Fibroblast of lung (primary cell): ENCODE results near the gene ILF2. TPM values are rescaled to one million over a fixed set of nuclear protein-coding genes. Genes with fewer than 3 reads are reported as not detected.

Experiments used
- DNase-seq, 2 donors: peaks; one replicate each; pipeline versions ENCODE4 v3.0.0 to v3.0.0-alpha.2; 2010; ENCODE audit warnings: low read depth in 2 of 2
- H2AFZ ChIP-seq: 2 replicates; pipeline ENCODE4 v1.5.1; 2012; ENCODE audit warnings: low read length, control low read depth, inconsistent platforms
- H3K27ac ChIP-seq: 2 replicates; pipeline ENCODE4 v1.5.1; 2011; ENCODE audit warnings: low read length, control low read depth; ENCODE audit not compliant: insufficient read depth
- H3K27me3 ChIP-seq: 2 replicates; pipeline ENCODE4 v1.5.1; 2011; ENCODE audit warnings: mild to moderate bottlenecking, low read length; ENCODE audit not compliant: control insufficient read depth, insufficient read depth
- H3K36me3 ChIP-seq: 2 replicates; pipeline ENCODE4 v1.5.1; 2011; ENCODE audit warnings: low read length; ENCODE audit not compliant: control insufficient read depth, insufficient read depth
- H3K4me1 ChIP-seq: 2 replicates; pipeline ENCODE4 v1.5.1; 2011; ENCODE audit warnings: low read length; ENCODE audit not compliant: control insufficient read depth, insufficient read depth; ENCODE audit errors: extremely low read depth
- H3K4me2 ChIP-seq: 2 replicates; pipeline ENCODE4 v1.5.1; 2011; ENCODE audit warnings: low read length, control low read depth; ENCODE audit not compliant: insufficient read depth; ENCODE audit errors: extremely low read depth
- H3K4me3 ChIP-seq, 4 experiments: fragments of 200-600 bp in 1 of 4; sonication (generic) in 1 of 4; replicated peaks in 1 of 4; 2 replicates each; pipeline ENCODE4 v1.5.1; 2011 to 2016; ENCODE audit warnings: low read length in 4 of 4, low read depth in 3 of 4, mild to moderate bottlenecking in 3 of 4, control low read depth in 2 of 4, inconsistent platforms in 1 of 4, mixed read lengths in 1 of 4; ENCODE audit not compliant: insufficient read depth in 1 of 4; ENCODE audit errors: control extremely low read depth in 1 of 4
- H3K79me2 ChIP-seq: 2 replicates; pipeline ENCODE4 v1.5.1; 2012; ENCODE audit warnings: mild to moderate bottlenecking, low read length, inconsistent platforms; ENCODE audit not compliant: control insufficient read depth, insufficient read depth
- H3K9ac ChIP-seq: 2 replicates; pipeline ENCODE4 v1.5.1; 2011; ENCODE audit warnings: mild to moderate bottlenecking, low read length, control low read depth; ENCODE audit not compliant: insufficient read depth
- H3K9me3 ChIP-seq: 2 replicates; pipeline ENCODE4 v1.5.1; 2012; ENCODE audit warnings: low read depth, low read length; ENCODE audit not compliant: control insufficient read depth, insufficient read depth
- H4K20me1 ChIP-seq: 2 replicates; pipeline ENCODE4 v1.5.1; 2011; ENCODE audit warnings: low read length; ENCODE audit not compliant: control insufficient read depth, insufficient read depth; ENCODE audit errors: extremely low read depth
- CTCF ChIP-seq, 2 donors: IDR thresholded peaks in 1 of 2; conservative IDR thresholded peaks in 1 of 2; 1 replicate in 1 of 2; 2 replicates in 1 of 2; pipeline ENCODE4 v1.5.1; 2011 to 2012; ENCODE audit warnings: low read length in 2 of 2, control low read depth in 1 of 2, inconsistent platforms in 1 of 2, low read depth in 1 of 2, mild to moderate bottlenecking in 1 of 2
- EZH2 ChIP-seq: IDR thresholded peaks from 2 replicates; pipeline ENCODE4 v1.5.1; 2012; ENCODE audit warnings: low read length, control low read depth, mild to moderate bottlenecking; ENCODE audit errors: missing control alignments
- polyA plus RNA-seq, 2 donors: library from polyadenylated mRNA; depleted of rRNA in 1 of 2; stranded (reverse) in 1 of 2; unstranded in 1 of 2; fragments of >200 nt; gene quantifications; 2 replicates each; pipeline ENCODE4 v1.2.1, GENCODE V29; 2011 to 2012; ENCODE audit warnings: missing spikeins in 1 of 2
- total RNA-seq: library from RNA; depleted of rRNA; stranded (reverse); fragments of >200 nt; gene quantifications from 2 replicates; pipeline ENCODE4 v1.2.1, GENCODE V29; 2014

Gene ILF2
- total and polyA plus RNA-seq, 2 donors (not counting 1 experiment from before 2014, with no cell fraction given), result 135 to 235 TPM

GRCh38 chr1:153658400-153659174 lies 12.2 kb downstream of the ILF2 start, which contains the start of gene SNAPIN:
TSS of gene SNAPIN (plus strand) at chr1:153658703. CDS start at chr1:153658744, 41 bp downstream.
- H2AFZ ChIP-seq, result peak within 1 kb of the TSS; percentile 86
- no peaks in the 10 kb centered on the region for H3K4me1 ChIP-seq
- DNase-seq, result peak; percentile 84 to 86
- H3K4me3 ChIP-seq, result peak within 1 kb of the TSS; percentile 58 to 99 (median 80)
- peak within 1 kb of the TSS; percentile 37 for H3K4me2 ChIP-seq
- H3K36me3 ChIP-seq, result peaks cover 7% of the 10 kb centered on the region
- H4K20me1 ChIP-seq, result no peaks in the 10 kb centered on the region
- H3K9ac ChIP-seq, result peak within 1 kb of the TSS; percentile 73
- H3K9me3 ChIP-seq, result no peaks in the 10 kb centered on the region
- H3K79me2 ChIP-seq, result peaks cover 12% of the 10 kb centered on the region
- H3K27me3 ChIP-seq, result no peaks in the 10 kb centered on the region
- H3K27ac ChIP-seq, result peak within 1 kb of the TSS; percentile 27
- TF ChIP-seq CTCF (conservative IDR thresholded peaks at IDR 0.05 in 1 of 2, IDR thresholded peaks at IDR 0.05 in 1 of 2; ENCODE audit: low read depth in 1 of 2, low read length in 2 of 2) (peak in 1 of 2 donors; percentile 17), EZH2 (no peak)

DNA sequence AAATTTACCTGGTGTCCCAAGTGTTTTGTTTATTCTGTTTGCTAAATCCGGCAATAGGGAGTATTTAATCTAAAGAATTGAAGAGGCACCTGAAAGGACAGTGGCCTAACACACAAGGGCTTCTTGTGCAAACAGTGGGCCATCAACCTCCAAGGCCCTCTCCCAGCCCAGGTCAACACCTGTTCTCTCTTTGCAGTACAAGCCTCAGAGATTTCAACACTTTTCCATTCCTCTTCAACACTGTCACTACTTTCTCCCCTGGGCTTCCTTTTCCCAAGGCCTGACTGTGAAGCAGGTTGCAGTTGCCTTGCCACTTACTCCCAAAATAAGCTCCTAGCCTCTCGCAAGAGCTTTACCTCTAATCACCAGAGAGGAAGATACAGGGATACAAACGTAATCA lies 15.5 kb downstream of the ILF2 start:
- no peaks in the 10 kb centered on the region for H3K9me3 ChIP-seq
- H3K36me3 ChIP-seq, result no peaks in the 10 kb centered on the region
- H2AFZ ChIP-seq, result no peak overlapping the region
- H3K4me2 ChIP-seq, result no peak overlapping the region
- peaks cover 12% of the 10 kb centered on the region for H3K79me2 ChIP-seq
- H3K4me1 ChIP-seq, result peaks cover 3% of the 10 kb centered on the region
- no peak overlapping the region for H3K27ac ChIP-seq
- H4K20me1 ChIP-seq, result no peaks in the 10 kb centered on the region
- DNase-seq, result no peak
- no peak overlapping the region for H3K4me3 ChIP-seq
- TF ChIP-seq CTCF (conservative IDR thresholded peaks at IDR 0.05 in 1 of 2, IDR thresholded peaks at IDR 0.05 in 1 of 2; ENCODE audit: low read depth in 1 of 2, low read length in 2 of 2) (no peak), EZH2 (no peak)
- H3K9ac ChIP-seq, result no peak overlapping the region
- H3K27me3 ChIP-seq, result no peaks in the 10 kb centered on the region

DNA sequence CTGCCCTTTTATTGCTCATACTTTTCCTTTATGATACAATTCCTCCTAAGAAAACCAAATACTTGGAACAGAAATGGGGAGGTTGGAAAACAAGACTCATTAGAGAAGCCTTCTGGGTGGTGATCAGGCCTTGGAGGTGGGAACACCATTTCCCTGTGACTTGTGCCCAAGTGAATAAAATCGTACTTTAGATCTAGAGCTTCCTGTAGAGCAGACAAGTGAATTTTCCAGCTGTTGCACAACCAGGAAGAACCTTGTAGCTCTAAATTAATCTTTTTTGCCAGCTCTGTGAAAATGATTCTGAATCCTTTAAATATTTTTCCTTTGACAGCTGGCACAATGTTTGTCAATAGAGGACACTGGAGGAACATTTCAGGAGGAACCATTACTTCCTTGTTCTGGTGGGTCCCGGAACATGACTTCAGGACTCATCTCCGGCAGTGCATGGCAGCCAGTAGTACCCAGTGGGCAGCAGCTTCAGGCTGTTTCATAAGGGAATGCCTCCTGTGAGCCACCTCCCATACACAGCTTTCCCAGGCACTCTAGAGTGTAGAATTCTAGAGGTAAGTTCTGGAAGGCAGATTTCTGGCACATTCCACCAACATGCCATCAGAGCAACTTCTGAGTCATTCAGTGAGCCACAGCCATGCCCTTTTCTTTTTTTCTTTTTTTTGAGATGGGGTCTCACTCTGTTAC lies 17.8 kb downstream of the ILF2 start:
- no peak for TF ChIP-seq CTCF (conservative IDR thresholded peaks at IDR 0.05 in 1 of 2, IDR thresholded peaks at IDR 0.05 in 1 of 2; ENCODE audit: low read depth in 1 of 2, low read length in 2 of 2)
- TF ChIP-seq EZH2, result no peak
- no peaks in the 10 kb centered on the region for H3K79me2 ChIP-seq
- peaks cover 3% of the 10 kb centered on the region for H3K4me1 ChIP-seq
- H3K36me3 ChIP-seq, result no peaks in the 10 kb centered on the region
- H4K20me1 ChIP-seq, result no peaks in the 10 kb centered on the region
- H3K9ac ChIP-seq, result no peak overlapping the region
- no peaks in the 10 kb centered on the region for H3K9me3 ChIP-seq
- H3K27me3 ChIP-seq, result no peaks in the 10 kb centered on the region
- H3K4me3 ChIP-seq, result no peak overlapping the region
- peak overlapping the region; percentile 25 for H3K4me2 ChIP-seq
- DNase-seq, result peak; percentile 21 to 68
- peak overlapping the region; percentile 47 for H2AFZ ChIP-seq
- no peak overlapping the region for H3K27ac ChIP-seq
